M059J (cell line): ENCODE measurements around the gene SEMA3B. TPM values are rescaled to one million over a fixed set of nuclear protein-coding genes. Genes with fewer than 3 reads are reported as not detected.
"Not testable (repeated sequence)": the region's sequence is repeated elsewhere in the genome, so short reads cannot be mapped to it uniquely, and the experiment has no call there.

ENCODE experiments used
- DNase-seq: peaks from one replicate; pipeline ENCODE4 v3.0.0-alpha.2; 2012; ENCODE audit warnings: low read depth
- total RNA-seq: library from RNA; depleted of rRNA; stranded (reverse); fragments of >200 nt; shearing (Covaris generic); gene quantifications from 2 replicates; pipeline ENCODE4 v1.2.3, GENCODE V29; 2014; rRNA removed

The SEMA3B gene
- 12.0 and 22.5 TPM in 2 replicates for total RNA-seq

GRCh38 chr3:50268703-50269451 is at the start of gene SEMA3B:
SEMA3B (plus strand) TSS chr3:50269147; CDS start chr3:50269241, 94 bp downstream.
- peak; percentile 88 for DNase-seq

DNA sequence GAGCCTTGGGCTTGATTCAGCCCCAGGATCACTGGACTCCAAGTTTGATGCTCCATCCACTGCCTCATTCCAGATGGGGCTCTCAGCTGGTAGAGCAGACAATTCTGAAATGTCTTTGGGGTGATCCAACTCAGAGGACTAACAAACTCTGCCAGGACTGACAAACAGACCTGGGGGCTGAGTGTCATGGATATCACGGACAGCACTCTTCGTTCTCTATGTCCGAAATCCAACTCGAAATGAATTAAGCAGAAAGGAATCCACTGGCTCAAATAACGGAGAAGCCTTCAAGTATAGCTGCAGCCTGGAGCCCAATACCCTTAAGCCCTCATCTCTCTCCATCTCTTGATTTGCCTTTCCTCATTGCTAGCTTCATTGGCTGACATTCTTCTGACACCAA is 49.7 kb upstream of the SEMA3B start:
- no peak for DNase-seq

- DNase-seq = no peak
Measured at GRCh38 chr3:50220109-50220508, 48.8 kb upstream of the SEMA3B start.

DNA sequence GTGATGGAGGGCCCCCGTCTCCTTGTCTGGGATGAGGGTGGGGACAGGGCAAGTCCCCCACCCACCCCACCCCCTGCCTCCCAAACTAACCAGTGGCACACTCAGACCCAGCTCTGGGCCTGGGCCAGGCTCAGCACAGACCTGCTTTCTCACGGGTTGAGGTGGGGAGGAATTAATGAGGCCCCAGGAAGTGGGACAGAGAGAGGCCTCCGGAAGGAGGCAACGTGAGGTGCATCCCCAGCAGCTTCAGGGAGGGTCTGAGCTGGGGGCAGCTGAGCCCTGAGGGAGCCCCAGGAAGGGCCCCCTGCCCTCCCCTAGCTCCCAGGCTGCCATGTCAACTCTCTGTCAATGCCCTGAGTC is 47.9 kb upstream of the SEMA3B start:
- DNase-seq = no peak

DNA sequence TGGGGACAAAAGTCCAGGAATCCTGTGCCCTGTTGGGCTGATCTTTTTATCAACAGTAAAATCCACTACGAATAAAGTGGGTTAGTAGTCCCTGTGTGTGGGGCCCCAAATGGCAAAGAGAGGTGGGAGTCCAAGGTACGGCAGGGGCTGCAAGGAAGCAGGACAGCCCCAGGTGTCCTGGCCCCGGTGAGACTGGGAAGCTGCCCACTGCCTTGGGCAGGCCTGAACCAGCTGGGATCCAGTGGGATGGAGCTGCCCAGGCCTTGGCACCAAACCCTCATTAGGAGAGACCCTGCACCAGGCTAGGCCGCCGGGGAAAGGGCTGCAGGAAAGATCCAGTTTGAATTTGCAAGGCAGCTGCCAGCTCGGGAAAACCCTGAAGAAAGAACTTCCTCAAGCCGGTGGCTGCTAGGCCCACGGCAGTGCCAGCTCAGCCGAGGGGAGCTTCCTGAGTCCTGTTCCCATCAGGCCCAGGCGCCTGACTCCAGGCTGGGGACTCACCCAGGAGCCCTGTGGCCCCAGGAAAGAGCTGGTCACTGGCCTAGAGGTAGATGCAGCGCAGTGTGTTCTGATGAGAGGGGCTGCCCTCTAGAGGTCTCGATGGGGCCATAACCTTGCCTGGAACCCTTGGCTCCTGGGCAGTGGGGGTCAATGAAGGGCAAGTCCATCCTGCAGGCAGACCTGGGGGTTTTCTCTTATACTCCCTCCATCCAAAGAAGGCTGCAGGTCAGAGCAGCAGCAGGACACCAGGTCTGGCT is 47.4 kb upstream of the SEMA3B start:
- no peak for DNase-seq

DNA sequence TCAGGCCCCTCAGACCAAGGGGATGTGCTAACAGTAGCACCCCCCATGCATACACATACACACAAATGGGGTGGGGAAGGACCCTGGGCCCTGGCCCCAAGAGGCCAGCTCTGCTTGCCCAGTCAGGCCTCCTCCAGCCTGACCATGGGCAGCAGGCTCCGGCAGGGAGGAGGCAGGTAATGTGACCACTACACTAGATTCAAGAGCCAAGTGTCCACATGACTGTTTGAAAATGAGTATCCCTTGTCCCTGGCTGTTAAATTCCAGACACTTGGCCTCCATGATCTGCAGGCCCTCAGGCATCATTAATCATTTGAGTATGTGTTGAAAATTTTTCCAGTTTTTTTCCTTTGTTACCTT is 46.8 kb upstream of the SEMA3B start:
- no peak for DNase-seq

- DNase-seq = no peak
Measured at GRCh38 chr3:50224639-50225038, 44.3 kb upstream of the SEMA3B start.

- DNase-seq = peak; percentile 65
Measured at GRCh38 chr3:50226888-50227389, 42.0 kb upstream of the SEMA3B start.

DNA sequence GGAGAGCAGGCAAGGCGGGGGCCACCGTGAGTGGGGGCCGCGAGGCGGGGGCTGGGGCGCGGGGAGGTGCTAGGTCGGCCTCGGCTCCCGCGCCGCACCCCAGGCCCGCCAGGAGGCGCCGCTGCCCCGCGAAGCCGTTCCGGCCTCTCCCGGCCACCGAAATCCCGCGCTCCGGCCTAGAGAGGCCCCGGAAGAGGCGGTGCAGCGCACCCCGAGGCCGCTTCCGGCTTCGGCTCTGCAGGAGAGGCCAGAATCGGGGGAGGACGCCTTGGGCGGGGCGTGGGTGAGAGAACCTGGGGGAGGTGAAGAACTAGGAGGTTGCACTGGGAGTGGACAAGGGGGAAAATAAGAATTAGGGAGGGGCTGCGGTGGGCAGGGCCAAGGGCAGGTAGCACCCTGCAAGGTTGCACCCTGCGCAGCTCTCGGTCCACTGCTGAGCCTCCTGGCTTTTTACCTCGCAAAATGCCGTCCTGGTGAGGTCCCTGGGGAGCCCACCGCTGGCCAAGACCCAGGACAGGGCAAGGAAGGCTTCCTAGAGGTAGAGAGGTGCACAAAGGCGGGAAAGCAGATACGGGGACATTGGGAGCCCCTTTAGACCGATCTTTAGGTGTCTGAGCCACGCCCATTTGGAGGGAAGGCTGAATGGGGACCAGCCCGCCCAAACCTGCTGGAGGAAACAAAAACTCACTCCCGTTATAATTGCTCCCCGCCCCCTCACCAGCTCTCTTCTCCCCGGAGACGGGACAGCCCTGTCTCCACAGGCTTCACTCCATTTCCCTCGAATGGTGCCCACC is 41.4 kb upstream of the SEMA3B start:
- DNase-seq = peak; percentile 89

GRCh38 chr3:50228184-50228763 is 40.7 kb upstream of the SEMA3B start:
- DNase-seq = not testable (repeated sequence)

DNA sequence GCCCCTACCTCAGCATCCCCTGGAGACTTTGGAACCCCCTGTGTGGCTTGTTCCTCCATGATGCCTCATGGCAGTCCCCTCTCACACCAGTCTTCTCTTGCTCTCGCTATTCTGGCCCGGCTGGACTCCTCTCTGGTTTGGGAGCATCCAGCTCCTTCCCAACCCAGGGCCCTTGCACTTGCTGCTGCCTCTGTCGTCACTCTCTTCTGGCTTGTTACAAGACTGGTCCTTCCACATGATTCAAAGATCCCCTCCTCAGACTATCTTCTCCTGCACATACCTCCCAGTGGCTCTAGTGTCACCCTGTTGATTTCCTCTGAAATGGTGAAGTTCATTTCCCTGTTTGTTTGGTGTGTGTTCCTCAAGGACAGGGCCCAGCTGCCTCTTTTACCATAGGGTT is 39.5 kb upstream of the SEMA3B start:
- no peak for DNase-seq

- DNase-seq = no peak
Measured at GRCh38 chr3:50230104-50230793, 38.7 kb upstream of the SEMA3B start.

GRCh38 chr3:50230794-50231125 is 38.2 kb upstream of the SEMA3B start:
- DNase-seq = no peak

DNA sequence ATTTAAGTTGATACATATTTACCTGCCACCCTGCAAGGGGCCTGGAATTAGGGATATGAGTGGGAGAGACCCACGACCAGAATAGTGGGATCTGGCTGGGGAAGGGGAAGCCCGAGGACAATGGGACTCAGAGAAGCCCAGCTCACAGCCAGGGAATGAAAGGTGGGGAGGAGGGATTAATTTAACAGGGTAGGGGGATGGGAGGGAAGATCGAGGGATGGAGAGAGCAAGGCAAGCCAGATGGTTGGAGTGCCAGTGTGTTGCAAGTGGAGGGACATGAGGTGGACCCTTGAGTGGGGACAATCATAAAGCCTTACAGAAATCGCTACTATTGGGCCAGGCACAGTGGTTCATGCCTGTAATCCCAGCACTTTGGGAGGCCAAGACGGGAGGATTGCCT is 37.4 kb upstream of the SEMA3B start:
- no peak for DNase-seq

DNA sequence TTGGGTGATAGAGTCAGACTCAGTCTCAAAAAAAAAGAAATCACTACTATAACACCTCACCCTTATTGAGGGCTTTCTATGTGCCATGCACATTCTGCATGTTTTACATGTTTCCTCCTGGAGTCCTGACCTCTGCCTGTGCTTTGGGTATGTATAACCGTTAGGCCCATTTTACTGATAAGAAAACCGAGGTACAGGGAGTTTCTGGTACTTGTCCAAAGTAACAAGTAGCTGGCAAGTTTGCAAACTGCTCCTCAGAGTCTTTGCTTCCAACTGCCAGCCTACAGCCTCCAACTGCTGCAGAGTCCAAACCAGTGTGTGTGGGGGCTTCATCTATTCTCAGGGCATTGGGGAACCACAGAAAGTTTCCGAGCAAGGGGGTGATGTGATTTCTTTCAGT is 36.6 kb upstream of the SEMA3B start:
- DNase-seq = no peak

DNA sequence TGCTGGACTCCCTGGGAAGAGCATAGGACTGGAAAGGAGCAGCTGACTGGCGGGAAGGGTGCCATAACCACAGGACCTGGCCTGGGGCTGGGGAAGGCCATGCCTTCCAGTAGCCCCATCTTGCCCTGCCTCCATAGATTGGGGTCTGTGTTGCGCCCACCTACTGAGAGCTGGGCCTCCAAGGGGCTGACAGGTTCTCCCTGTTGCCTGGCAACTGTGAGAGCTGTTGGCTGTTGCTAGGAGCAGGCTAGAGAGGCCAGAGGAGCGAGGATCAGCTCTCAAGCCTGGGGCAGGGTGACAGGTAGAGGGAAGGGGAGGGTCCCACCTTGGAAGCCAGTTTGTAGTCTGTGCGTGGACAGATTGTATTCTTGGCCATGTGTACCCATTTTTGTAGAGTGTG is 35.8 kb upstream of the SEMA3B start:
- DNase-seq = no peak

DNA sequence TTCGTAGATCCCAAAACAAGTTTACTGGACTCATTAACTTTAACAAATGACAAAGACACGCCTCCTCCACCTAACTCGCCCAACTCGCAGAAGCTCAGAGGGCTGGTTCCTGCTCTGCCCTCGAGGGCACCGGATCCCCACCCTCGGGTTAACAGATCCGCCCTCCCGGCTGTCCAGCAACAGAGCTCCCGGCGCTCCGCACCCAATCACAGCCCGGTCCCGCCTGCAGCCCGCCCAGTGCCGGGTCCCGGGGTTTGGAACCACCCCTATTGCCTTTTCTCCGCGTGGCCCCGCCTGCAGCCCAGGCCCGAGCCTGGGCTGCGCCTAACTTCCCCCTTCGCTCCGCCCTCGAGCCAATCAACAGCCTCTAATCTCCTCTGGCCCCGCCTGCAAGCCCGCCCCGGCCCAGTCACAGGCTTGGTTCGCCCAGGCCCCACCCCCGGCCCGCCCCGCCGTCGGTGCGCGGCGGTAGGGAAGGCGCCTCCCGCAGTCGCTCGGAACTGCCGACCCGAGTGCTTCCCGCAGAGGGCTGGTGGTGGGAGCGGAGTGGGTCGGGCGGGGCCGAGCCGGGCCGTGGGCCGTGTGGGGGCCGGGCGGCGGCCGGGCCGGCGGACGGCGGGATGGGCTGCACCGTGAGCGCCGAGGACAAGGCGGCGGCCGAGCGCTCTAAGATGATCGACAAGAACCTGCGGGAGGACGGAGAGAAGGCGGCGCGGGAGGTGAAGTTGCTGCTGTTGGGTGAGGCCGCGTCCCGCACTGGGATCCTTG is 33.0 kb upstream of the SEMA3B start, which contains the start of gene GNAI2:
TSS of gene GNAI2 (plus strand) at position 489 of the 768 bp plus-strand sequence. CDS start at position 621, 132 bp downstream.
- peak; percentile 97 for DNase-seq

DNA sequence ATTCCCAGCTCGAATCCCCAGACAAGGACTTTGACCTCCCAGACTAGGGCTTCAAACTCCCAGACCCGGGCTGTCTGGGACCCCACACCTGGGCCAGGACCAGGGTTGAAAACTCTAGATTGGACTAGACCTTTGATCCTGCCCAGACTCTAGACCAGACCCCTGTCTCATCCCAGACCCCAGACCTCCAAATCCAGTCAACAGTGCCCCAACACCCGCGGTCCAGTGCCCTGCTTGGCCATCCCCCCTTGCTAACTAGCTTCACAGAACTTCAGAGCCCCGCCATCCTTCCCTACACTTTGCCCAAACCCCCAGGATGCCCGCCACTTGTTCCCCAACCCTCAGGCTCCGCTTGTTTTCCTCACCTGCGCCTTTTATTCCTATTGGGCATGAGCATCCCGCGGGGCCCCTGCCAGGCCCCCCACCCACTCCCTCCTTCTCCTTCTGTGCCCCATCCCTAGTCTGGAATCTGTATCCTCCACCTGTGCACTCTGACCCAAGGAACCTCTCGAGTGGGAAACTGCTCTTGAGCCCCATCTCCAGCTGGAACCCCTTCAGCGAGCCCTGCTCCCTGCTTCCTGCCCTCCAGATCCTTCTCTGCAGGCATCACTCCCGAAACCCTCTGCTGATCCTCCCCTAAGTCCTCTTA is 32.3 kb upstream of the SEMA3B start:
- DNase-seq = no peak

DNA sequence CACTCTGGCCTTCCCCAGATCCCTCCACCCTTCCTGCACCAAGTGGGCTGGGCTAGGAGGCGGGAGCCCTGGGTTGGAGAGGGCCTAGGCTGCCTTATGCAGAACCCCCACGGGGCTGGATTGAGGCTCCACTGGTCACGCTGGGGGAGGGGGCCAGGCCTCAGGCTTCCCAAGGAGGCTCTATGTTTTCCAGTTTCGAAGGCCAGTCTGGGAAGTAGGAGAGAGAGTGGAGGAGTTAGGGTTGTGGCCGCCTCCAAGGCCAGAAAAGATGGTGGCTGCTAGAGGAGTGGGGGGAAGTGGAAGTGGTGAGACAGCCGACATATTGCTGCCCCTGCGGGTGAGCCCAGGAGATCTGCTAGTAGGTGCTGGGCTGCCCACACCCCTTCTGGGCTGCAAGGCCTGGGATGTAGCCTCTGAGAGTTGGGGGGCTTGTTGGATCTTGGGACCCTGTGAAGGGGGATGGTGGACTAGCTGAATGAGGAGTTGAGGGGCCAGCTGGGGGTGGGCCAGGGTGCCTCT is 31.8 kb upstream of the SEMA3B start:
- peak; percentile 47 for DNase-seq
